ENCODE measurements around the gene RANBP3L. TPM values are rescaled to one million over a fixed set of nuclear protein-coding genes. Genes with fewer than 3 reads are reported as not detected.
"Not testable (repeated sequence)": the region's sequence is repeated elsewhere in the genome, so short reads cannot be mapped to it uniquely, and the experiment has no call there.

Gene RANBP3L
- total and polyA plus RNA-seq, 9 of the 15 experiments (the other 6 are each of a cell fraction or from before 2014, with no cell fraction given), result 0.01 to 0.06 TPM; not detected in 7

DNA sequence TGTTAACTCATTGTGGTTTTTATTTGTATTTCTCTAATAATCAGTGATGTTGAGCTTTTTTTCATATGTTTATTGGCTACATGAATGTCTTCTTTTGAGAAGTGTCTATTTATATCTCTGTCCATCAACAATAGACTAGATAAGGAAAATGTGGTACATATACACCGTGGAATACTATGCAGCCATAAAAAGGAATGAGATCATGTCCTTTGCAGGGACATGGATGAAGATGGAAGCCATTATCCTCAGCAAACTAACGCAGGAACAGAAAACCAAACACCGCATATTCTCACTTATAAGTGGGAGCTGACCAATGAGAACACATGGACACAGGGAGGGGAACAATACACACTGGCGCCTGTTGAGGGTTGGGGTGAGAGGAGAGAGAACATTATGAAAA is 40.0 kb upstream of the RANBP3L start:
- CTCF ChIA-PET (ENCODE audit: low intra/inter-chr PET ratio); intact Hi-C loops (cut with micrococcal nuclease); ATAC-seq: not testable (repeated sequence)

DNA sequence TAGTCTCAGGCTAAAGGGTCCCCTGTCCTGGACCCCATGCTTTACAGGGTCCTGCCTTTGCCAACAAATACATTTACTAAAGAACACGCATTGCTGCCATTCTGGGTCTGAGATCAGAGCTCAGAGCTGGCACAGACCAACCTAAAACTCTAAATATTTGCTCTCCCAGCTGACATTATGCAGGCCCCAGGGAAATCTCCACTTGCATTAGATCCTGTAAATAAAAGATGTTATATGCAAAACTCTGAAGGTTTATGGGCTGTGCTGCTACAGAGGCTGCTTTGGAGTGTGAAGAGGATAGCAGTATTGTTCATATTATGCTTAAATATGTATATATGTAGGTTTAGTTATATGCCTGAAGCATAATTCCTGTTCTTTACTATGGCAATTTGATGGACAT is 35.9 kb upstream of the RANBP3L start:
- Histone ChIP-seq H3K27ac (ENCODE audit: extremely low read depth, low read depth, low read length) (no peak overlapping the region), H3K9me3 (replicated peaks; ENCODE audit: control insufficient read depth, insufficient read depth, low read depth, low read length) (no peaks in the 10 kb centered on the region), H3K36me3 (ENCODE audit: control insufficient read depth, insufficient read depth, low read length) (no peaks in the 10 kb centered on the region), H3K9me1 (ENCODE audit: control insufficient read depth, insufficient read depth, low read length) (no peaks in the 10 kb centered on the region), H3K79me2 (ENCODE audit: control insufficient read depth, insufficient read depth, low read length) (no peaks in the 10 kb centered on the region), H4K20me1 (replicated peaks; ENCODE audit: control insufficient read depth, insufficient read depth, low read length) (no peaks in the 10 kb centered on the region), H2AFZ (ENCODE audit: low read depth, low read length) (no peak overlapping the region), H3K27me3 (ENCODE audit: control insufficient read depth in 2 of 2, insufficient read depth in 2 of 2, low read length in 2 of 2) (peaks cover 8 to 13% of the 10 kb centered on the region in 2 experiments), H3K4me3 (no peak overlapping the region), H3K4me2 (ENCODE audit: insufficient read depth, low read length) (no peak overlapping the region), H3K9ac (ENCODE audit: insufficient read depth in 1 of 2, low read depth in 2 of 2, low read length in 2 of 2) (no peak overlapping the region), H3K4me1 (replicated peaks in 1 of 2; ENCODE audit: control insufficient read depth in 2 of 2, insufficient read depth in 2 of 2, low read length in 2 of 2) (no peaks in the 10 kb centered on the region)
- WGBS (ENCODE audit: insufficient coverage, low coverage, missing lambda C conversion rate), result 0% methylated on average over 1 of the region's 1 CpG
- POLR2A ChIA-PET, result interaction anchor here (0.6 kb wide), 1 partner anchor 11 kb away, joined by 3 read pairs; no protein-coding TSS in a partner anchor
- CTCF ChIA-PET (ENCODE audit: low intra/inter-chr PET ratio), result no interaction called here
- intact Hi-C loops (cut with micrococcal nuclease), result no loop called here
- ATAC-seq (no peak), DNase-seq (ENCODE audit: extremely low read depth in 1 of 4, low spot score in 3 of 4) (no peak), FAIRE-seq (no peak)
- no TSS peak for BruUV-seq (replicated peaks)
- in situ Hi-C loops (cut with MboI), result no loop called here
- TF ChIP-seq KLF13 (tag; IDR thresholded peaks at IDR 0.05; ENCODE audit: borderline replicate concordance, low read depth), result no peak
- TF ChIP-seq BRF1 (IDR thresholded peaks at IDR 0.05; ENCODE audit: borderline replicate concordance, extremely low read depth, insufficient read length), result no peak
- no peak for TF ChIP-seq TFAM (CRISPR knock-in tag; conservative IDR thresholded peaks at IDR 0.05)
- TF ChIP-seq NBN (IDR thresholded peaks at IDR 0.05; ENCODE audit: low read depth), result no peak
- TF ChIP-seq, protein P1, sequence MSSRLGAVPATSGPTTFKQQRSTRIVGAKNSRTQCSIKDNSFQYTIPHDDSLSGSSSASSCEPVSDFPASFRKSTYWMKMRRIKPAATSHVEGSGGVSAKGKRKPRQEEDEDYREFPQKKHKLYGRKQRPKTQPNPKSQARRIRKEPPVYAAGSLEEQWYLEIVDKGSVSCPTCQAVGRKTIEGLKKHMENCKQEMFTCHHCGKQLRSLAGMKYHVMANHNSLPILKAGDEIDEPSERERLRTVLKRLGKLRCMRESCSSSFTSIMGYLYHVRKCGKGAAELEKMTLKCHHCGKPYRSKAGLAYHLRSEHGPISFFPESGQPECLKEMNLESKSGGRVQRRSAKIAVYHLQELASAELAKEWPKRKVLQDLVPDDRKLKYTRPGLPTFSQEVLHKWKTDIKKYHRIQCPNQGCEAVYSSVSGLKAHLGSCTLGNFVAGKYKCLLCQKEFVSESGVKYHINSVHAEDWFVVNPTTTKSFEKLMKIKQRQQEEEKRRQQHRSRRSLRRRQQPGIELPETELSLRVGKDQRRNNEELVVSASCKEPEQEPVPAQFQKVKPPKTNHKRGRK (tag; IDR thresholded peaks at IDR 0.05), result no peak
- TF ChIP-seq MYBL2 (IDR thresholded peaks at IDR 0.05; ENCODE audit: low read depth), result no peak
- TF ChIP-seq MYBL2 (CRISPR knock-in tag; IDR thresholded peaks at IDR 0.05; ENCODE audit: borderline replicate concordance), result no peak
- TF ChIP-seq OTX1 (CRISPR knock-in tag; IDR thresholded peaks at IDR 0.05), result no peak
- no peak for TF ChIP-seq TGIF2 (CRISPR knock-in tag; IDR thresholded peaks at IDR 0.05)
- no peak for TF ChIP-seq BDP1 (IDR thresholded peaks at IDR 0.05; ENCODE audit: insufficient read depth, insufficient read length)
- no peak for TF ChIP-seq SMARCB1 (IDR thresholded peaks at IDR 0.05; ENCODE audit: insufficient read length, low read depth)
- TF ChIP-seq CBFB (CRISPR knock-in tag; IDR thresholded peaks at IDR 0.05), result no peak
- no peak for TF ChIP-seq PURB (CRISPR knock-in tag; IDR thresholded peaks at IDR 0.05; ENCODE audit: low read depth)
- TF ChIP-seq, protein P2, sequence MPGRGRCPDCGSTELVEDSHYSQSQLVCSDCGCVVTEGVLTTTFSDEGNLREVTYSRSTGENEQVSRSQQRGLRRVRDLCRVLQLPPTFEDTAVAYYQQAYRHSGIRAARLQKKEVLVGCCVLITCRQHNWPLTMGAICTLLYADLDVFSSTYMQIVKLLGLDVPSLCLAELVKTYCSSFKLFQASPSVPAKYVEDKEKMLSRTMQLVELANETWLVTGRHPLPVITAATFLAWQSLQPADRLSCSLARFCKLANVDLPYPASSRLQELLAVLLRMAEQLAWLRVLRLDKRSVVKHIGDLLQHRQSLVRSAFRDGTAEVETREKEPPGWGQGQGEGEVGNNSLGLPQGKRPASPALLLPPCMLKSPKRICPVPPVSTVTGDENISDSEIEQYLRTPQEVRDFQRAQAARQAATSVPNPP (IDR thresholded peaks at IDR 0.05; ENCODE audit: borderline replicate concordance, insufficient read depth, insufficient read length), result no peak

More for the DNA sequence above, 40.0 kb upstream of the RANBP3L start:
- H3K4me2 ChIP-seq (ENCODE audit: insufficient read depth, low read length); H3K79me2 ChIP-seq (ENCODE audit: control insufficient read depth, insufficient read depth, low read length); H3K27me3 ChIP-seq (ENCODE audit: control insufficient read depth in 2 of 2, insufficient read depth in 2 of 2, low read length in 2 of 2); H3K4me3 ChIP-seq; BruUV-seq (replicated peaks); FAIRE-seq; H3K9ac ChIP-seq (ENCODE audit: insufficient read depth in 1 of 2, low read depth in 2 of 2, low read length in 2 of 2); H3K27ac ChIP-seq (ENCODE audit: extremely low read depth, low read depth, low read length); H2AFZ ChIP-seq (ENCODE audit: low read depth, low read length); H3K36me3 ChIP-seq (ENCODE audit: control insufficient read depth, insufficient read depth, low read length); DNase-seq (ENCODE audit: extremely low read depth in 1 of 4, low spot score in 3 of 4); H3K9me3 ChIP-seq (replicated peaks; ENCODE audit: control insufficient read depth, insufficient read depth, low read depth, low read length); H4K20me1 ChIP-seq (replicated peaks; ENCODE audit: control insufficient read depth, insufficient read depth, low read length); POLR2A ChIA-PET; in situ Hi-C loops (cut with MboI); H3K9me1 ChIP-seq (ENCODE audit: control insufficient read depth, insufficient read depth, low read length); H3K4me1 ChIP-seq (replicated peaks in 1 of 2; ENCODE audit: control insufficient read depth in 2 of 2, insufficient read depth in 2 of 2, low read length in 2 of 2): not testable (repeated sequence)
- TF ChIP-seq ZNF146 (CRISPR knock-in tag; IDR thresholded peaks at IDR 0.05; ENCODE audit: unreplicated experiment), result peak; percentile 50
- 0% methylated on average over 4 of the region's 4 CpGs for WGBS (ENCODE audit: insufficient coverage, low coverage, missing lambda C conversion rate)

Data from K562 (cell line).